ENCODE results near the gene PSMG3.
"Not testable (repeated sequence)": the region's sequence is repeated elsewhere in the genome, so short reads cannot be mapped to it uniquely, and the experiment has no call there.

The PSMG3 gene

DNA sequence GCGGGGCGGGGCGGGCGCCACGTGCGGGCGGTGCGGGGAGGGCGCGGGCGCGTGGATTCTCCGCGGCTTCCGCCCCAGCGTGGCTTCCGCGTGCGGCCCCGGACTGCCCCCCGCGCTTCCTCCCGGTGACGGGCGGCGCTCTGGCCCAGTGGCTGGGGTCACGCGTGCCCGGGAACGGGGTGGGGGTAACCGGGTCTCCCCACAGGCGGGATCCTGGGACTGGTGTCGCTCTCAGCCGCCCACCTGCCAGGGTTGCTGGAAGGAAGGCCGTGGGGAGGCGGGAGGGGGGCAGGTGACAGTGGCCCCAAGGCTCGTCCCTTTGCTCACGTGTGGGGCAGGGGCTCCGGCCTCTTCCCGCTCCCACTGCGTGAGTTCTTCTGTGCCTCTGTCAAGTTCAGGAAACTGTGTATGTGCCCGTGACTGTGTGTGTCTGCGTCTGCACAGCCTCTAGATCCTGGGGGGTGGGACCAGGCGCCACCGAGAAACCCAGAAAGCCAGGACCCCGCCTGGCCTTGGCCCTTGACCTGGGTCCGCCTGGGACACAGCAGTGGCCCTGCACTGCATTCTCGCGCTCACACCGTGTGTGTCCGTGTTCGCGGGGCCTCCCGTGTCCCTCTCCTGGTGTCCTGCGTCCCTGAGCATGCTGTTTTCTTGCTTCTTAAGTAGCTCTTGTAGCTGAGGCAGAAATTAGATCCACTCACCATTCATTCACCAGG lies 38.4 kb downstream of the PSMG3 start:
- DNase-seq, result peak; percentile 69

DNA sequence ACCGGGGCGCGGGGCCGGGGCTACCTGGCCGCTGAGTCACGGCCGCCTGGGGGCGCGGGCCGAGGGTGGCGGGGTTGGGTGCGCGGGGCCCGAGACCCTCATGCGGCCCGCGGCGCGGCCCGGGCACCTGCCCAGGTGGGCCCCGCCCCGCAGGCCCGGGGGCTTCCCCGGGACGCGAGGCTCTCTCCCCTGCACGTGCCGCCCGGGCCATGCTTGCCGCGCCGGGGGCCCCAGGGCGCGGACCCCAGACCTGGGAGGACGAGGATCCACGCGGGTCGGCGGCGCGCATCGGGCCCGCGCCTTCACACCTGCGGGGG lies 38.9 kb downstream of the PSMG3 start:
- DNase-seq, result peak; percentile 69

DNA sequence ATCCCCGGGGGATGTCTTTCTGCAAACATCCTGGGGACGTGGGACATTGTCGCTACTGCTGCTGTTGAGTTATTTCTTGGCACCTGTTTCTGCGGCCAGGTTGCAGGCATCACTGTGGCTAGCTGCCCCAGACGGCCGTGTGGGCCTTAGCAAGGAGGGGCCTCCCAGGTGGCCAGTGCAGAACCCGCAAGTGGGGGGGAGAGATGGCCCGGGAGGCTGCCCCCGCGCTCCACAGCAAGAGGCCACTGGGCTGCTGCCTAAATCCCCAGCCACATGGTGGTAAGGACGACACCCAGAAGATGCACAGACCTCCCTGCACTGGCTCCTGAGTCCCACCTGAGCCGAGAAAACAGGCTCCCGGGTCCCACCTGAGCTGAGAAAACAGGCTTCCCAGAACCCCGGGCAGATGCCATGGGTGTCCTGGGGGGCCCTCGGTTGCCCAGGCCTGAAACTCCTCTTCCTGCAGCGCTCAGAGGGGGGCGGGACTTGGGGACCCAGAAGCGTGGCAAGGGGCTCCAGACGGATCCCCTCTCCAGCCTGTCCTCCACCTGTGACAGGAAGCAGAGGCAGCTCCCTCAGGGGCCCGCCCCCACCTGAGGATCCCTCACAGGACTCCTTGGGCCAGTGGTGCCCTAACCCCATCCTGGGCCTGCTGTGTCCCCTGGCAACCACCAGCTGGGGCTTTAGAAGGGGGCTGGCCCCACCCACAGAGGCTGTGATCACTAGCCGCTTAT lies 40.3 kb downstream of the PSMG3 start:
- DNase-seq, result no peak

DNA sequence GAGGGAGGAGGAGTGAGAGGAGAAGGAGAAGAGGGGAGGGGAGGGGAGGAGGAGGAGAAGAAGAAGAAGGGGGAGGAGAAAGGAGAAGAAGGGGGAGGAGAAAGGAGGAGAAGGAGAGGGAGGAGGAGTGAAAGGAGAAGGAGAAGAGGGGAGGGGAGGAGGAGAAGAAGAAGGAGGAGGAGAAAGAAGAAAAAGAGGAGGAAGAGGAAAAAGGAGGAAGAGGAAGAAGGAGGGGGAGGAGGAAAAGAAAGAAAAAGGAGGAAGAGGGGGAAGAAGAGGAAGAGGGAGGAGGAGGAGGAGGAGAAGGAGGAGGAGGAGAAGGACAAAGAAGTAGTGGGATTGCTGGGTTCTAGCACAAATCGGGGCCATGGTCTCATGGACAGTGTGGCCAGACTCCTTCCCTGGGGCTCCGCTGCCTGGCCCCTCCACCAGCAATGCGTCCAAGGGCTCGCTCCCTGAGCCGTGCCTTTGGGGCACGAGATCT lies 43.5 kb downstream of the PSMG3 start:
- no peak for DNase-seq

DNA sequence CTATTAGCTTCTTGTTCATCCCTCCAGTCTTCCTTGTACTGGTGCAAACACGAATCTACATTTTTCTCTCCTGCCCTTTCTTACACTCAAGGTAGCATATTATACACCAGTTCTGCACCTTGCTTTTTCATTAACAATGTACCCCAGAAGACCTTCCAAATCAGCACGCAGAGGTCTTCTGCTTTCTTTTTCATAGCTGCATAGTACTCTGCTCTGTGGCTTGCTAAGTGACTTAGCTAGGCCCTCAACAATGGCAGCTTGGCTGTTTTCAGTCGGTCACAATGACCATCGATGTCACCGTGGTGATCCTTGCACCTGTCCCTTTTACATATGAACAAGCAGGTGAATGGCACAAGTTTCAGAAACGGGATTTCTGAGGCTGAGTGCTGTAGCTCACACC lies 44.4 kb downstream of the PSMG3 start:
- peak; percentile 43 for DNase-seq

DNA sequence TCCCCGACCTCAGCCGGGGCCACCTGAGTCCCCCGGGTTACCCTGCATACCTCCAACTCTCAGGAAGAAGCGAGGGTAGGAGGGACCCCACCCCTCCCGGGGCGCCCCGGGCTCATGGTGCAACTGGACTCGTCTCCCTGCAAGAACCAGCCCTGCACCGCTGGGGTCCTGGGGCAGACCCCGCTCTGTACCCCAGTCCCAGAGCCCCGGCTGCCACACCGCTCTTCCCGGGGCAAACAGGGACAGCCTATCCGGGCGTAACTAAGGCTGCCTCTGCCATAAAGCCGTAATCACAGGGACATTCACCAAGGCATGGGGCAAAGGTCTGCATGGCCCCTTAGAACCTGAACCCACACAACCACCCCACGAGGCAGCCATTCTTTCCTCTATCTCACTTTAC lies 46.0 kb downstream of the PSMG3 start:
- no peak for DNase-seq

DNA sequence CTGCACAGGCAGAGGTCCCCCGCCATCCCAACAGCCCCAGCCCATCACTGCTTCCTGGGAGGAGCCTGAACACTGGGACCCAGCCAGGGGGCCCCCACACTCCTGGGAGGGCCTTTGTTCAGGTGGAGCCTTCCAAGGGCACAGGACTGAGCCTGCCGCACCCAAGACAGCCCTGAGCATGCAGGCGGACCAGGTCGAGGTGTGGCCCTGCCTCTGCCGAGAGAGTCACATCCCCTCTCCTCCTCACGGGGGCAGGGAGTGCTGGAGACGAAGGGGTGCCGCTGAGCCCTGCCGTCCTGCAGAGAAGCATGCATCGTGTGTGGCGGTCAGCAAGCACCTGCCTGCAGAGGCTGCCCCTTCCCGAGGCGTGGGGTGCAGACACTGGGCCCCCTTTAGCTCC lies 46.6 kb downstream of the PSMG3 start:
- DNase-seq, result no peak

DNA sequence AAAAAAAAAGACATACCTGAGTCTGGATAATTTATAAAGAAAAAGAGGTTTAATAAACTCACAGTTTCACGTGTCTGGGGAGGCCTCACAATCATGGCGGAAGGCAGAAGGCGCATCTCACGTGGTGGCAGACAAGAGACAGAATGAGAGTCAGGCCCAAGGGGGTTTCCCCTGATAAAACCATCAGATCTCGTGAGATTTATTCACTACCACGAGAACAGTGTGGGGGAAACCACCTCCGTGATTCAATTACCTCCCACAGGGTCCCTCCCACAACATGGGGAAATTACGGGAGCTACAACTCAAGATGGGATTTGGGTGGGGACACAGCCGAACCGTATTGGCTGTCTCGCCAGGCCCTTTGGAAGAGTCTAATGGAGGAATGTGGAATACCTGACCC lies 48.4 kb downstream of the PSMG3 start:
- DNase-seq, result no peak

DNA sequence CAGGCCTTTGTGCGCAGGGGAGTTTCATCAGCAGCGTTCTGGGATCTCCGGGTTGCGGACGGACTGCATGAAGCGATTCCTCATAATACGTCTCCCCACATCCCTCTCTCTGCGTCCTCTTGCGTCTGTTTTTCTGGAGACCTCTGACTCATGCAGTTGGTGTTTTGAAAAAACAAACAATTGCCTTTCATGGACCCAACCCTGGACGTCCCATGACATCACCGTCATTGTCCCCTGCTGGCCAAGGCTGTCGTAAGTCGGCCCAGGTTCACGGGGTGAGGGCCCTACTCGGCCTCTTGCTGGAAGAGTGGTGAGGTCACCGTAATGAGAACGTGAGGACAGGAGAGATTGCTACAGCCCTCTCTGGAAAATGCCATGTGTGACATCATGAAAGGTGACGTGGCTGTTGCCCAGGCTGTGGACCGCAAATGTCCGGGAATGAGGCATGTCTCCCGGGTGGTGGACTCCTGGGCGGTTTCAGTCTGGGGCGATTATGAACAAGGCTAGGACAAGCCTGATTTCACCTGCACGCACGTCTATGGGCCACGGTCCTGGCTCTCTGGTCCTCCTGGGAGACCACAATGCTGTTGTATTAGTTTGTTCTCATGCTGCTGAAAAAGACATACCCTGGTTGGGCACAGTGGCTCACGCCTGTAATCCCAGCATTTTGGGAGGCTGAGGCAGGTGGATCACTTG lies 49.1 kb downstream of the PSMG3 start:
- DNase-seq, result peak; percentile 96

DNA sequence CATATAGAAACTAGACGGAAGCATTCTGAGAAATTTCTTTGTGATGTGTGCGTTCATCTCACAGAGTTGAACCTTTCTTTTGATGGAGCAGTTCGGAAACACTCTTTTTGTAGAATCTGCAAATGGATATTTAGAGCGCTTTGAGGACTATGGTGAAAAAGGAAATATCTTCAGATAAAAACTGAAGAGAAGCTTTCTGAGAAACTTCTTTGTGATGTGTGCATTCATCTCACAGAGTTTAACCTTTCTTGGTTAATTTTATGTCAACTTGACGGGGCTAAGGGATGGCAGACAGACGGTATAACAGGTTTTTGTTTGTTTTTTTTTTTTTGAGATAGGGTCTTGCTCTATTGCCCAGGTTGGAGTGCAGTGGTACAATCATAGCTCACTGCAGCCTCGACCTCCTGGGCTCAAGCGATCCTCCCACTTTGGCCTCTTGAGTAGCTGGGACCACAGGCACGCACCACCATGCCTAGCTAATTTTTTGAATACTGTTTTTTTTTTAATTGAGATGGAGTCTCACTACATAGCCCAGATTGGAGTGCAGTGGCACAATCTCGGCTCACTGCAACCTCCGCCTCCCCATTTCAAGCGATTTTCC lies 50.4 kb downstream of the PSMG3 start:
- DNase-seq, result not testable (repeated sequence)
